GM12878 (cell line): ENCODE measurements around the gene BTBD9. TPM values are rescaled to one million over a fixed set of nuclear protein-coding genes. Genes with fewer than 3 reads are reported as not detected.

Experiments
- ATAC-seq: fragments of 200-7000 bp; cut with Tn5 transposase; 3 replicates; pipeline ENCODE4 v1.9.1; 2020; ENCODE audit warnings: mild to moderate bottlenecking, moderate library complexity
- BruUV-seq: library from RNA; stranded (reverse); fragments of 400-500 nt; replicated peaks from 2 replicates; lab custom pipeline; 2021; lab: Mats Ljungman, UMichigan
- CTCF ChIA-PET: fragments of 300-600 bp; sonication (Branson Sonifier 250); formaldehyde crosslinking; extraction: SDS; loops from one replicate; lab custom pipeline; 2021; ENCODE audit warnings: inconsistent platforms; lab: Yijun Ruan, JAX
- POLR2A ChIA-PET: fragments of 350-600 bp; formaldehyde crosslinking; extraction: SDS; loops from one replicate; lab custom pipeline; 2021; ENCODE audit warnings: inconsistent platforms; lab: Charles Lee
- RAD21 ChIA-PET: fragments of 300-600 bp; sonication (Branson Sonifier 250); formaldehyde crosslinking; loops from one replicate; lab custom pipeline; 2023; ENCODE audit warnings: antibody characterized with exemption; ENCODE audit not compliant: unreplicated experiment; lab: Charles Lee
- SMC1A ChIA-PET: fragments of 300-600 bp; sonication (Branson Sonifier 250); formaldehyde crosslinking; loops from one replicate; lab custom pipeline; 2023; ENCODE audit not compliant: unreplicated experiment, uncharacterized antibody; lab: Charles Lee
- DNase-seq: peaks from one replicate; pipeline ENCODE4 v3.0.0-alpha.2; 2011; ENCODE audit warnings: low read depth, low spot score
- FAIRE-seq: peaks from 3 replicates; lab custom pipeline; 2011; peaks lifted over from hg19 to GRCh38; lab: Jason Lieb, UNC
- H2AFZ ChIP-seq: 2 replicates; pipeline ENCODE4 v1.6.0; 2011; ENCODE audit warnings: low read depth, low read length, control low read depth; ENCODE audit not compliant: control insufficient read depth
- H3K27ac ChIP-seq: 2 replicates; pipeline ENCODE4 v1.5.1; 2011; ENCODE audit warnings: control low read depth; ENCODE audit not compliant: control insufficient read depth, insufficient read depth
- H3K27me3 ChIP-seq, 2 experiments: replicated peaks in 1 of 2; 2 replicates each; pipeline versions ENCODE4 v1.6.0 to v1.6.1; 2011; ENCODE audit warnings: low read length in 1 of 2; ENCODE audit not compliant: control insufficient read depth in 2 of 2, insufficient read depth in 2 of 2
- H3K36me3 ChIP-seq, 2 experiments: 2 replicates each; pipeline ENCODE4 v1.5.1; 2011; ENCODE audit warnings: low read length in 1 of 2; ENCODE audit not compliant: control insufficient read depth in 2 of 2, insufficient read depth in 2 of 2
- H3K4me1 ChIP-seq: 2 replicates; pipeline ENCODE4 v1.6.1; 2011; ENCODE audit warnings: mild to moderate bottlenecking, low read length, moderate library complexity, mixed read lengths; ENCODE audit not compliant: control insufficient read depth, insufficient read depth
- H3K4me2 ChIP-seq: 2 replicates; pipeline ENCODE4 v1.6.0; 2011; ENCODE audit warnings: control low read depth; ENCODE audit not compliant: control insufficient read depth, insufficient read depth
- H3K4me3 ChIP-seq: fragments of 200-600 bp; sonication (generic); 2 replicates; pipeline ENCODE4 v1.5.1; 2016
- H3K79me2 ChIP-seq: 2 replicates; pipeline ENCODE4 v1.6.0; 2011; ENCODE audit warnings: low read length; ENCODE audit not compliant: control insufficient read depth, insufficient read depth
- H3K9ac ChIP-seq: 2 replicates; pipeline ENCODE4 v1.8.0; 2011; ENCODE audit warnings: low read length, control low read depth, mixed read lengths; ENCODE audit not compliant: control insufficient read depth, insufficient read depth
- H3K9me3 ChIP-seq: replicated peaks from 3 replicates; pipeline ENCODE4 v1.5.1; 2011; ENCODE audit warnings: mild to moderate bottlenecking, low read length; ENCODE audit not compliant: control insufficient read depth, insufficient read depth
- H4K20me1 ChIP-seq: 2 replicates; pipeline ENCODE4 v1.6.0; 2011; ENCODE audit not compliant: control insufficient read depth, insufficient read depth
- BCL11A ChIP-seq: IDR thresholded peaks from 2 replicates; pipeline ENCODE4 v1.6.1; 2011; ENCODE audit warnings: low read depth, low read length
- BHLHE40 ChIP-seq, 2 experiments: fragments of 450-650 bp in 1 of 2; IDR thresholded peaks; 2 replicates each; pipeline ENCODE4 v1.6.1; 2011 to 2017; ENCODE audit warnings: low read depth in 2 of 2, borderline replicate concordance in 1 of 2, improper control_type of control experiment in 1 of 2, low read length in 1 of 2, mild to moderate bottlenecking in 1 of 2
- KDM1A ChIP-seq: fragments of 200-600 bp; sonication (generic); IDR thresholded peaks from 2 replicates; pipeline ENCODE4 v1.6.1; 2016; ENCODE audit warnings: borderline replicate concordance
- MEF2A ChIP-seq: IDR thresholded peaks from 2 replicates; pipeline ENCODE4 v1.6.1; 2011; ENCODE audit warnings: low read depth, mild to moderate bottlenecking, low read length, moderate library complexity; ENCODE audit not compliant: insufficient read depth
- PKNOX1 ChIP-seq: fragments of 450-650 bp; IDR thresholded peaks from 2 replicates; pipeline ENCODE4 v1.6.1; 2016; ENCODE audit warnings: mild to moderate bottlenecking
- SPI1 ChIP-seq: IDR thresholded peaks from 2 replicates; pipeline ENCODE4 v1.6.1; 2011; ENCODE audit warnings: low read depth, mild to moderate bottlenecking, low read length, moderate library complexity, borderline replicate concordance; ENCODE audit not compliant: insufficient read depth
- SREBF2 ChIP-seq: IDR thresholded peaks from 2 replicates; pipeline ENCODE4 v1.6.1; 2012; ENCODE audit warnings: mild to moderate bottlenecking, low read length
- ZNF217 ChIP-seq: fragments of 450-650 bp; IDR thresholded peaks from 2 replicates; pipeline ENCODE4 v1.6.1; 2017; ENCODE audit warnings: antibody characterized with exemption, mild to moderate bottlenecking
- WGBS: methylation state at CpG from one replicate; pipeline ENCODE4 v1.1.6; 2016; ENCODE audit warnings: low lambda C conversion rate; ENCODE audit not compliant: insufficient replicate concordance, insufficient coverage; ENCODE audit errors: missing lambda C conversion rate; 5-methylcytosine and 5-hydroxymethylcytosine counted together
- in situ Hi-C: fragments of 300-500 bp; cut with MboI; formaldehyde crosslinking; loops from 9 replicates; pipeline ENCODE4 v1.14.3; 2018; ENCODE audit warnings: mixed read lengths
- intact Hi-C: fragments of 100-400 bp; cut with micrococcal nuclease; formaldehyde crosslinking; loops from one replicate; pipeline ENCODE4 v1.14.2; 2022; ENCODE audit not compliant: unreplicated experiment
- polyA plus RNA-seq, 11 experiments: library from polyadenylated mRNA; depleted of rRNA in 4 of 11; unstranded in 6 of 11; stranded (reverse) in 5 of 11; fragments of >200 nt; fragmentation: Nextera tagmentation in 4 of 11; fragmentation: Illumina TruSeq in 1 of 11; extraction: Ambion mirVana in 4 of 11; extraction: Trizol in 1 of 11; gene quantifications; 1 replicate in 1 of 11; 2 replicates in 10 of 11; pipeline versions ENCODE4 v1.2.1 to v1.2.3, GENCODE V29; 2011 to 2016; ENCODE audit warnings: inconsistent platforms in 2 of 11, missing spikeins in 2 of 11, low read depth in 1 of 11
- total RNA-seq, 4 experiments: library from RNA; depleted of rRNA in 3 of 4; stranded (reverse); fragments of >200 nt in 3 of 4; fragmentation: Illumina TruSeq in 1 of 4; extraction: Trizol in 1 of 4; gene quantifications; 2 replicates each; pipeline versions ENCODE4 v1.2.1 to v1.2.3, GENCODE V29; 2013 to 2021

BTBD9 gene
- total and polyA plus RNA-seq, 10 of the 15 experiments (the other 5 are each of a cell fraction or from before 2014, with no cell fraction given) = 0.22 to 8.6 (median 4.6) TPM

GRCh38 chr6:38216451-38216850, 423.3 kb downstream of the BTBD9 start:
- Histone ChIP-seq H3K9ac (no peak overlapping the region), H4K20me1 (no peaks in the 10 kb centered on the region), H3K4me2 (no peak overlapping the region), H3K27me3 (no peaks in the 10 kb centered on the region), H3K4me1 (peaks cover 6% of the 10 kb centered on the region; the same call in 1 of the 2 replicates), H3K9me3 (no peaks in the 10 kb centered on the region), H2AFZ (no peak overlapping the region), H3K27ac (no peak overlapping the region), H3K4me3 (no peak overlapping the region), H3K79me2 (no peaks in the 10 kb centered on the region), H3K36me3 (no peaks in the 10 kb centered on the region)
- ATAC-seq (no peak), FAIRE-seq (no peak), DNase-seq (no peak)
- ChIA-PET POLR2A (no interaction called here), CTCF (no interaction called here), SMC1A (no interaction called here), RAD21 (no interaction called here)
- intact Hi-C loops = no loop called here
- TF ChIP-seq MEF2A (no peak), KDM1A (no peak), ZNF217 (no peak), BCL11A (no peak), SREBF2 (no peak)
- WGBS = 51% methylated on average over 3 of the region's 3 CpGs
- in situ Hi-C loops = no loop called here
- no TSS peak for BruUV-seq

- POLR2A ChIA-PET = no interaction called here
- Histone ChIP-seq H3K27me3 (no peaks in the 10 kb centered on the region), H3K4me2 (no peak overlapping the region), H3K9ac (no peak overlapping the region), H3K4me1 (peaks cover 6% of the 10 kb centered on the region; the same call in 1 of the 2 replicates), H3K27ac (no peak overlapping the region), H2AFZ (peak overlapping the region; percentile 1; the same call in 1 of the 2 replicates), H3K4me3 (no peak overlapping the region), H3K36me3 (no peaks in the 10 kb centered on the region), H3K79me2 (no peaks in the 10 kb centered on the region), H4K20me1 (no peaks in the 10 kb centered on the region), H3K9me3 (no peaks in the 10 kb centered on the region)
- intact Hi-C loops = no loop called here
- BruUV-seq = no TSS peak
- SMC1A ChIA-PET = no interaction called here
- RAD21 ChIA-PET = interaction anchor here (0.9 kb wide), 1 partner anchor 354 kb away, joined by 4 read pairs; no protein-coding TSS in a partner anchor
- WGBS = 32% methylated on average over 5 of the region's 5 CpGs
- in situ Hi-C loops = no loop called here
- CTCF ChIA-PET = interaction anchor here (1.3 kb wide), 1 partner anchor 355 kb away, joined by 3 read pairs; no protein-coding TSS in a partner anchor
- FAIRE-seq = no peak
- DNase-seq = no peak
- TF ChIP-seq SPI1 (no peak), PKNOX1 (peak; percentile 47), BHLHE40 (IDR thresholded peaks at IDR 0.05; ENCODE audit: borderline replicate concordance in 1 of 2, low read depth in 2 of 2, low read length in 1 of 2) (peak in 1 of 2 experiments; percentile 40; a peak in 1 of 4 replicates)
- ATAC-seq = no peak; the same call in 2 of the 3 replicates
These were observed 423.9 kb downstream of the BTBD9 start for GRCh38 chr6:38215651-38216311.
